ENCODE measurements around the gene OR6C75. TPM values are rescaled to one million over a fixed set of nuclear protein-coding genes. Genes with fewer than 3 reads are reported as not detected.
"Not testable (repeated sequence)": the region's sequence is repeated elsewhere in the genome, so short reads cannot be mapped to it uniquely, and the experiment has no call there.

The OR6C75 gene
- total and polyA plus RNA-seq, 9 donors: 0.06 TPM; not detected in 8

GRCh38 chr12:55392032-55392795 lies 29.4 kb downstream of the OR6C75 start:
- Histone ChIP-seq H3K4me3 (ENCODE audit: low read length) (no peak overlapping the region), H3K36me3 (ENCODE audit: control insufficient read depth, insufficient read depth, low read length) (no peaks in the 10 kb centered on the region), H3K27me3 (ENCODE audit: control insufficient read depth, insufficient read depth, low read length) (no peaks in the 10 kb centered on the region), H3K9me3 (replicated peaks; ENCODE audit: control insufficient read depth, low read depth, low read length) (no peaks in the 10 kb centered on the region), H3K27ac (ENCODE audit: low read length) (no peak overlapping the region), H3K4me1 (ENCODE audit: control insufficient read depth, insufficient read depth, low read length) (no peaks in the 10 kb centered on the region)
- DNase-seq: no peak
- WGBS (ENCODE audit: insufficient coverage): 90% methylated on average over 23 of the region's 23 CpGs

GRCh38 chr12:55396326-55396725 lies 33.6 kb downstream of the OR6C75 start:
- no CpG with 5 or more reads among the region's 1 CpG for WGBS (ENCODE audit: insufficient coverage)
- no peaks in the 10 kb centered on the region for H3K36me3 ChIP-seq (ENCODE audit: control insufficient read depth, insufficient read depth, low read length)
- H3K4me3 ChIP-seq (ENCODE audit: low read length): no peak overlapping the region
- no peaks in the 10 kb centered on the region for H3K27me3 ChIP-seq (ENCODE audit: control insufficient read depth, insufficient read depth, low read length)
- no peaks in the 10 kb centered on the region for H3K4me1 ChIP-seq (ENCODE audit: control insufficient read depth, insufficient read depth, low read length)
- DNase-seq: no peak
- no peak overlapping the region for H3K27ac ChIP-seq (ENCODE audit: low read length)
- no peaks in the 10 kb centered on the region for H3K9me3 ChIP-seq (replicated peaks; ENCODE audit: control insufficient read depth, low read depth, low read length)

GRCh38 chr12:55400229-55400628 lies 37.5 kb downstream of the OR6C75 start, which contains the start of gene OR6C65:
OR6C65 (plus strand) TSS chr12:55400529; CDS start chr12:55400529, 0 bp downstream.
- Histone ChIP-seq H3K27me3 (ENCODE audit: control insufficient read depth, insufficient read depth, low read length) (no peaks in the 10 kb centered on the region), H3K27ac (ENCODE audit: low read length) (no peak within 1 kb of the TSS), H3K4me1 (ENCODE audit: control insufficient read depth, insufficient read depth, low read length) (no peaks in the 10 kb centered on the region), H3K9me3 (replicated peaks; ENCODE audit: control insufficient read depth, low read depth, low read length) (no peaks in the 10 kb centered on the region), H3K4me3 (ENCODE audit: low read length) (no peak within 1 kb of the TSS), H3K36me3 (ENCODE audit: control insufficient read depth, insufficient read depth, low read length) (no peaks in the 10 kb centered on the region)
- no peak for DNase-seq
- WGBS (ENCODE audit: insufficient coverage): no CpG with 5 or more reads among the region's 1 CpG

GRCh38 chr12:55407866-55408265 lies 45.1 kb downstream of the OR6C75 start:
- Histone ChIP-seq H3K27ac (ENCODE audit: low read length) (no peak overlapping the region), H3K27me3 (ENCODE audit: control insufficient read depth, insufficient read depth, low read length) (no peaks in the 10 kb centered on the region), H3K9me3 (replicated peaks; ENCODE audit: control insufficient read depth, low read depth, low read length) (no peaks in the 10 kb centered on the region), H3K4me3 (ENCODE audit: low read length) (no peak overlapping the region), H3K36me3 (ENCODE audit: control insufficient read depth, insufficient read depth, low read length) (no peaks in the 10 kb centered on the region), H3K4me1 (ENCODE audit: control insufficient read depth, insufficient read depth, low read length) (no peaks in the 10 kb centered on the region)
- DNase-seq: no peak
- WGBS (ENCODE audit: insufficient coverage): no CpG with 5 or more reads among the region's 1 CpG

- H3K9me3 ChIP-seq (replicated peaks; ENCODE audit: control insufficient read depth, low read depth, low read length); H3K4me3 ChIP-seq (ENCODE audit: low read length); H3K4me1 ChIP-seq (ENCODE audit: control insufficient read depth, insufficient read depth, low read length); H3K27me3 ChIP-seq (ENCODE audit: control insufficient read depth, insufficient read depth, low read length); DNase-seq; H3K27ac ChIP-seq (ENCODE audit: low read length); H3K36me3 ChIP-seq (ENCODE audit: control insufficient read depth, insufficient read depth, low read length): not testable (repeated sequence)
- no CpG with 5 or more reads among the region's 1 CpG for WGBS (ENCODE audit: insufficient coverage)
These were observed 46.4 kb downstream of the OR6C75 start for GRCh38 chr12:55409133-55409532.

- not testable (repeated sequence) for DNase-seq; H3K9me3 ChIP-seq (replicated peaks; ENCODE audit: control insufficient read depth, low read depth, low read length); H3K36me3 ChIP-seq (ENCODE audit: control insufficient read depth, insufficient read depth, low read length); H3K4me3 ChIP-seq (ENCODE audit: low read length); H3K27me3 ChIP-seq (ENCODE audit: control insufficient read depth, insufficient read depth, low read length); H3K4me1 ChIP-seq (ENCODE audit: control insufficient read depth, insufficient read depth, low read length); H3K27ac ChIP-seq (ENCODE audit: low read length)
- WGBS (ENCODE audit: insufficient coverage): 94% methylated on average over 6 of the region's 15 CpGs
These were observed 49.4 kb downstream of the OR6C75 start for GRCh38 chr12:55412138-55412537.

GRCh38 chr12:55413498-55414388 lies 51.0 kb downstream of the OR6C75 start:
- 83% methylated on average over 1 of the region's 6 CpGs for WGBS (ENCODE audit: insufficient coverage)
- DNase-seq: not testable (repeated sequence)

GRCh38 chr12:55414396-55414823 lies 51.6 kb downstream of the OR6C75 start:
- not testable (repeated sequence) for H3K9me3 ChIP-seq (replicated peaks; ENCODE audit: control insufficient read depth, low read depth, low read length); H3K36me3 ChIP-seq (ENCODE audit: control insufficient read depth, insufficient read depth, low read length); H3K27ac ChIP-seq (ENCODE audit: low read length); H3K4me1 ChIP-seq (ENCODE audit: control insufficient read depth, insufficient read depth, low read length); H3K4me3 ChIP-seq (ENCODE audit: low read length); H3K27me3 ChIP-seq (ENCODE audit: control insufficient read depth, insufficient read depth, low read length)
- peak; percentile 6 for DNase-seq
- WGBS (ENCODE audit: insufficient coverage): 33% methylated on average over 4 of the region's 11 CpGs

More at GRCh38 chr12:55413498-55414388, 51.0 kb downstream of the OR6C75 start:
- H3K9me3 ChIP-seq (replicated peaks; ENCODE audit: control insufficient read depth, low read depth, low read length); H3K27me3 ChIP-seq (ENCODE audit: control insufficient read depth, insufficient read depth, low read length); H3K4me1 ChIP-seq (ENCODE audit: control insufficient read depth, insufficient read depth, low read length); H3K36me3 ChIP-seq (ENCODE audit: control insufficient read depth, insufficient read depth, low read length); H3K27ac ChIP-seq (ENCODE audit: low read length); H3K4me3 ChIP-seq (ENCODE audit: low read length): not testable (repeated sequence)

- not testable (repeated sequence) for H3K9me3 ChIP-seq (replicated peaks; ENCODE audit: control insufficient read depth, low read depth, low read length); H3K4me1 ChIP-seq (ENCODE audit: control insufficient read depth, insufficient read depth, low read length); H3K36me3 ChIP-seq (ENCODE audit: control insufficient read depth, insufficient read depth, low read length); H3K27ac ChIP-seq (ENCODE audit: low read length); H3K4me3 ChIP-seq (ENCODE audit: low read length); DNase-seq; H3K27me3 ChIP-seq (ENCODE audit: control insufficient read depth, insufficient read depth, low read length)
- WGBS (ENCODE audit: insufficient coverage): no CpG with 5 or more reads among the region's 34 CpGs
These were observed 52.1 kb downstream of the OR6C75 start for GRCh38 chr12:55414889-55415288.

- DNase-seq: no peak
- Histone ChIP-seq H3K9me3 (replicated peaks; ENCODE audit: control insufficient read depth, low read depth, low read length) (no peaks in the 10 kb centered on the region), H3K4me1 (ENCODE audit: control insufficient read depth, insufficient read depth, low read length) (no peaks in the 10 kb centered on the region), H3K4me3 (ENCODE audit: low read length) (no peak overlapping the region), H3K36me3 (ENCODE audit: control insufficient read depth, insufficient read depth, low read length) (no peaks in the 10 kb centered on the region), H3K27ac (ENCODE audit: low read length) (no peak overlapping the region), H3K27me3 (ENCODE audit: control insufficient read depth, insufficient read depth, low read length) (no peaks in the 10 kb centered on the region)
- WGBS (ENCODE audit: insufficient coverage): no CpG with 5 or more reads among the region's 1 CpG
These were observed 54.2 kb downstream of the OR6C75 start for GRCh38 chr12:55416961-55417360.
